Stimulated activated memory B cell treated with anti-CD40 and anti-IgM and Interleukin-4, amounts not matched to agents 10 μg/mL and 1 μg/mL and 100 μg/mL, for 72 hours (primary cell): ENCODE results near the gene S100G.
"Not testable (repeated sequence)": the region's sequence is repeated elsewhere in the genome, so short reads cannot be mapped to it uniquely, and the experiment has no call there.

Experiments used
- ATAC-seq: fragments of 150-1000 bp; cut with Tn5 transposase; 2 replicates; pipeline ENCODE4 v1.10.0; 2021
- H3K27ac Mint-ChIP-seq: one replicate; pipeline ENCODE4 v1.8.0; 2022; ENCODE audit warnings: mild to moderate bottlenecking, mixed read lengths
- H3K27me3 Mint-ChIP-seq: one replicate; pipeline ENCODE4 v1.8.0; 2022; ENCODE audit warnings: mixed read lengths
- H3K36me3 Mint-ChIP-seq: one replicate; pipeline ENCODE4 v1.8.0; 2022; ENCODE audit warnings: mixed read lengths
- H3K4me1 Mint-ChIP-seq: one replicate; pipeline ENCODE4 v1.8.0; 2022; ENCODE audit warnings: mixed read lengths
- H3K4me3 Mint-ChIP-seq: one replicate; pipeline ENCODE4 v1.8.0; 2022; ENCODE audit warnings: mild to moderate bottlenecking, moderate library complexity, mixed read lengths
- H3K9me3 Mint-ChIP-seq: one replicate; pipeline ENCODE4 v1.8.0; 2022; ENCODE audit warnings: mixed read lengths

Gene S100G

GRCh38 chrX:16649858-16650257, at the start of gene S100G:
S100G (plus strand) TSS chrX:16650158; CDS start chrX:16651007, 849 bp downstream.
- H3K4me1 Mint-ChIP-seq: no peaks in the 10 kb centered on the region
- H3K27ac Mint-ChIP-seq: no peak within 1 kb of the TSS
- no peak within 1 kb of the TSS for H3K4me3 Mint-ChIP-seq
- H3K9me3 Mint-ChIP-seq: no peaks in the 10 kb centered on the region
- no peak for ATAC-seq
- peaks cover 5% of the 10 kb centered on the region for H3K36me3 Mint-ChIP-seq
- H3K27me3 Mint-ChIP-seq: no peaks in the 10 kb centered on the region

- Mint-ChIP-seq H3K9me3 (no peaks in the 10 kb centered on the region), H3K27me3 (no peaks in the 10 kb centered on the region), H3K4me3 (no peak overlapping the region), H3K4me1 (no peaks in the 10 kb centered on the region), H3K27ac (no peak overlapping the region), H3K36me3 (peaks cover 22% of the 10 kb centered on the region)
- ATAC-seq: no peak
Observed at GRCh38 chrX:16601885-16602284, 48.1 kb upstream of the S100G start.

- peaks cover 16% of the 10 kb centered on the region for H3K36me3 Mint-ChIP-seq
- not testable (repeated sequence) for H3K4me1 Mint-ChIP-seq, ATAC-seq, H3K27me3 Mint-ChIP-seq, H3K4me3 Mint-ChIP-seq, H3K27ac Mint-ChIP-seq, H3K9me3 Mint-ChIP-seq
Observed at GRCh38 chrX:16603235-16603634, 46.7 kb upstream of the S100G start.

GRCh38 chrX:16603822-16604221, 46.1 kb upstream of the S100G start:
- peaks cover 16% of the 10 kb centered on the region for H3K36me3 Mint-ChIP-seq
- H3K27ac Mint-ChIP-seq: no peak overlapping the region
- H3K4me1 Mint-ChIP-seq: no peaks in the 10 kb centered on the region
- ATAC-seq: no peak
- H3K4me3 Mint-ChIP-seq: no peak overlapping the region
- no peaks in the 10 kb centered on the region for H3K9me3 Mint-ChIP-seq
- H3K27me3 Mint-ChIP-seq: no peaks in the 10 kb centered on the region

GRCh38 chrX:16604337-16604736, 45.6 kb upstream of the S100G start:
- no peaks in the 10 kb centered on the region for H3K4me1 Mint-ChIP-seq
- peaks cover 16% of the 10 kb centered on the region for H3K36me3 Mint-ChIP-seq
- H3K27ac Mint-ChIP-seq: no peak overlapping the region
- no peak for ATAC-seq
- H3K9me3 Mint-ChIP-seq: no peaks in the 10 kb centered on the region
- no peak overlapping the region for H3K4me3 Mint-ChIP-seq
- no peaks in the 10 kb centered on the region for H3K27me3 Mint-ChIP-seq

- no peak for ATAC-seq
- Mint-ChIP-seq H3K9me3 (peaks cover 2% of the 10 kb centered on the region), H3K4me3 (no peak overlapping the region), H3K36me3 (peaks cover 14% of the 10 kb centered on the region), H3K27ac (no peak overlapping the region), H3K27me3 (no peaks in the 10 kb centered on the region), H3K4me1 (no peaks in the 10 kb centered on the region)
Observed at GRCh38 chrX:16606142-16606720, 43.7 kb upstream of the S100G start.

- Mint-ChIP-seq H3K4me1 (no peaks in the 10 kb centered on the region), H3K27me3 (no peaks in the 10 kb centered on the region), H3K27ac (no peak overlapping the region), H3K36me3 (peaks cover 25% of the 10 kb centered on the region), H3K9me3 (peaks cover 2% of the 10 kb centered on the region), H3K4me3 (no peak overlapping the region)
- ATAC-seq: no peak
Observed at GRCh38 chrX:16610121-16610621, 39.8 kb upstream of the S100G start.

GRCh38 chrX:16610654-16611053, 39.3 kb upstream of the S100G start:
- H3K36me3 Mint-ChIP-seq: peaks cover 25% of the 10 kb centered on the region
- H3K27ac Mint-ChIP-seq, H3K27me3 Mint-ChIP-seq, H3K9me3 Mint-ChIP-seq, ATAC-seq, H3K4me1 Mint-ChIP-seq, H3K4me3 Mint-ChIP-seq: not testable (repeated sequence)

GRCh38 chrX:16612257-16612897, 37.6 kb upstream of the S100G start:
- Mint-ChIP-seq H3K9me3 (peaks cover 2% of the 10 kb centered on the region), H3K27ac (no peak overlapping the region), H3K36me3 (peaks cover 28% of the 10 kb centered on the region), H3K27me3 (no peaks in the 10 kb centered on the region), H3K4me1 (no peaks in the 10 kb centered on the region), H3K4me3 (no peak overlapping the region)
- no peak for ATAC-seq

- H3K9me3 Mint-ChIP-seq: no peaks in the 10 kb centered on the region
- no peaks in the 10 kb centered on the region for H3K4me1 Mint-ChIP-seq
- no peak overlapping the region for H3K4me3 Mint-ChIP-seq
- no peaks in the 10 kb centered on the region for H3K27me3 Mint-ChIP-seq
- no peak overlapping the region for H3K27ac Mint-ChIP-seq
- no peak for ATAC-seq
- peaks cover 37% of the 10 kb centered on the region for H3K36me3 Mint-ChIP-seq
Observed at GRCh38 chrX:16617382-16617781, 32.6 kb upstream of the S100G start.

- peaks cover 29% of the 10 kb centered on the region for H3K36me3 Mint-ChIP-seq
- ATAC-seq: no peak
- no peak overlapping the region for H3K4me3 Mint-ChIP-seq
- H3K9me3 Mint-ChIP-seq: no peaks in the 10 kb centered on the region
- H3K27me3 Mint-ChIP-seq: no peaks in the 10 kb centered on the region
- no peaks in the 10 kb centered on the region for H3K4me1 Mint-ChIP-seq
- no peak overlapping the region for H3K27ac Mint-ChIP-seq
Observed at GRCh38 chrX:16618422-16618821, 31.5 kb upstream of the S100G start.

- H3K36me3 Mint-ChIP-seq: peaks cover 23% of the 10 kb centered on the region
- H3K4me1 Mint-ChIP-seq: no peaks in the 10 kb centered on the region
Observed at GRCh38 chrX:16619024-16619423, 30.9 kb upstream of the S100G start.

GRCh38 chrX:16628511-16628910, 21.4 kb upstream of the S100G start:
- not testable (repeated sequence) for H3K27ac Mint-ChIP-seq, H3K4me3 Mint-ChIP-seq, H3K9me3 Mint-ChIP-seq, H3K27me3 Mint-ChIP-seq, H3K4me1 Mint-ChIP-seq, ATAC-seq
- H3K36me3 Mint-ChIP-seq: peaks cover 25% of the 10 kb centered on the region

More at GRCh38 chrX:16619024-16619423, 30.9 kb upstream of the S100G start:
- Mint-ChIP-seq H3K9me3 (no peaks in the 10 kb centered on the region), H3K27ac (no peak overlapping the region), H3K4me3 (no peak overlapping the region), H3K27me3 (no peaks in the 10 kb centered on the region)
- no peak for ATAC-seq

GRCh38 chrX:16628946-16629595, 20.9 kb upstream of the S100G start:
- Mint-ChIP-seq H3K4me3 (no peak overlapping the region), H3K27ac (no peak overlapping the region), H3K4me1 (no peaks in the 10 kb centered on the region), H3K27me3 (no peaks in the 10 kb centered on the region), H3K36me3 (peaks cover 25% of the 10 kb centered on the region), H3K9me3 (no peaks in the 10 kb centered on the region)
- ATAC-seq: no peak

GRCh38 chrX:16629909-16630308, 20.0 kb upstream of the S100G start:
- H3K9me3 Mint-ChIP-seq: no peaks in the 10 kb centered on the region
- H3K4me1 Mint-ChIP-seq: no peaks in the 10 kb centered on the region
- no peak for ATAC-seq
- H3K27ac Mint-ChIP-seq: no peak overlapping the region
- H3K4me3 Mint-ChIP-seq: no peak overlapping the region
- H3K27me3 Mint-ChIP-seq: no peaks in the 10 kb centered on the region
- H3K36me3 Mint-ChIP-seq: peaks cover 25% of the 10 kb centered on the region

- H3K36me3 Mint-ChIP-seq: peaks cover 22% of the 10 kb centered on the region
- H3K27me3 Mint-ChIP-seq: no peaks in the 10 kb centered on the region
- H3K27ac Mint-ChIP-seq: no peak overlapping the region
- H3K4me3 Mint-ChIP-seq: no peak overlapping the region
- no peaks in the 10 kb centered on the region for H3K9me3 Mint-ChIP-seq
- H3K4me1 Mint-ChIP-seq: no peaks in the 10 kb centered on the region
- ATAC-seq: no peak
Observed at GRCh38 chrX:16633754-16634153, 16.2 kb upstream of the S100G start.
